Transverse colon (tissue), 4 donors: ENCODE measurements around the gene CELF4.

Experiments
- EP300 ChIP-seq: sonication (generic); formaldehyde crosslinking; IDR thresholded peaks from one replicate; pipeline ENCODE4 v1.6.1; 2017; ENCODE audit warnings: antibody characterized with exemption, low read depth
- POLR2A ChIP-seq: fragments of 450-650 bp; IDR thresholded peaks from one replicate; pipeline ENCODE4 v1.6.1; 2016; ENCODE audit warnings: antibody characterized with exemption, mild to moderate bottlenecking, moderate library complexity
- POLR2AphosphoS5 ChIP-seq, 3 donors: sonication (generic); formaldehyde crosslinking; IDR thresholded peaks; one replicate each; pipeline ENCODE4 v1.6.1; 2016; ENCODE audit warnings: antibody characterized with exemption in 3 of 3
- TF ChIP-seq, protein P1 (sequence below), 5 experiments: fragments of 200-600 bp in 3 of 5; fragments of 450-650 bp in 2 of 5; sonication (generic) in 3 of 5; IDR thresholded peaks; 1 replicate in 2 of 5; 2 replicates in 3 of 5; pipeline ENCODE4 v1.5.1; 2016 to 2017; ENCODE audit warnings: antibody characterized with exemption in 5 of 5, inconsistent platforms in 3 of 5, mild to moderate bottlenecking in 2 of 5, moderate library complexity in 1 of 5

DNA sequence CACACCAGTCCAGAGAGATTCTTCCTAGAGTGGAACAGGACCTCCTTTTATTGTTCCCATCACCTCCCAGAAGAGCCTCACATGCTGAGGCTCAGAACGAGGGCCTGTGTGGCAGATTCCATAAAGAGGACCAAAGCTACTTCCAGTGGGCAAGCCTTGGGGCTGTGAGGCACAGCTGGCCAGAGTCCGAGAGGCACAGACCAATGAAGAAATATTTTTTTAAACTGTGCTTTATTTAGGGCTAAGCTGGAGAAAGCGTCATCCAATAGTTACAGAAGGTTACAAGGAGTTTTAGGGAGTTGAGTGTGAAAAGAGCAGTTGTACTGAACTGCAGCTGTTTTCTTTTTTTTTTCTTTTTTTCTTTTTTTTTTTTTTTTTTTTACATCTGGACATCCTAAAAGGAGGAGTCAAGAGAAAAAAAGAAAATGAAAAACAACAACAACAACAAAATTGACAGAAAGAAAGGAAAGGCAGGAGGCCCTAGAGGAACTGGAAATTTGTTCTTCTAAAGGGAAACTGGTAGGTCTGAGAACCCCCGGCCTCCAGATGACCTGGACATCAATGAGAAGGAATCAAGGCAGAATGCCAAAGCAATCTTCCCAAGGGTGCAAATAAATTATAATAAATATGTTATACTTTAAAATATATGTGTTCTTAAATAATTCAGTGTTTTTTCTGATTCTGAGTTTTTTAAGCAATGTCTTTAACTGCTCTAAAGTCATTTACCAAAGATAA is 322.6 kb downstream of the CELF4 start:
- TF ChIP-seq, protein P1, sequence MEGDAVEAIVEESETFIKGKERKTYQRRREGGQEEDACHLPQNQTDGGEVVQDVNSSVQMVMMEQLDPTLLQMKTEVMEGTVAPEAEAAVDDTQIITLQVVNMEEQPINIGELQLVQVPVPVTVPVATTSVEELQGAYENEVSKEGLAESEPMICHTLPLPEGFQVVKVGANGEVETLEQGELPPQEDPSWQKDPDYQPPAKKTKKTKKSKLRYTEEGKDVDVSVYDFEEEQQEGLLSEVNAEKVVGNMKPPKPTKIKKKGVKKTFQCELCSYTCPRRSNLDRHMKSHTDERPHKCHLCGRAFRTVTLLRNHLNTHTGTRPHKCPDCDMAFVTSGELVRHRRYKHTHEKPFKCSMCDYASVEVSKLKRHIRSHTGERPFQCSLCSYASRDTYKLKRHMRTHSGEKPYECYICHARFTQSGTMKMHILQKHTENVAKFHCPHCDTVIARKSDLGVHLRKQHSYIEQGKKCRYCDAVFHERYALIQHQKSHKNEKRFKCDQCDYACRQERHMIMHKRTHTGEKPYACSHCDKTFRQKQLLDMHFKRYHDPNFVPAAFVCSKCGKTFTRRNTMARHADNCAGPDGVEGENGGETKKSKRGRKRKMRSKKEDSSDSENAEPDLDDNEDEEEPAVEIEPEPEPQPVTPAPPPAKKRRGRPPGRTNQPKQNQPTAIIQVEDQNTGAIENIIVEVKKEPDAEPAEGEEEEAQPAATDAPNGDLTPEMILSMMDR (IDR thresholded peaks at IDR 0.05) = no peak
- TF ChIP-seq POLR2AphosphoS5 (IDR thresholded peaks at IDR 0.05) (no peak), POLR2A (no peak), EP300 (no peak)
